GM18861 (cell line): Measurements from ENCODE around the gene BCL2L1.
"Not testable (repeated sequence)": the region's sequence is repeated elsewhere in the genome, so short reads cannot be mapped to it uniquely, and the experiment has no call there.

ENCODE experiments used
- ATAC-seq: cut with Tn5 transposase; IDR thresholded peaks from one replicate; pipeline ENCODE4 v1.9.1; 2021; ENCODE audit not compliant: unreplicated experiment

The BCL2L1 gene

DNA sequence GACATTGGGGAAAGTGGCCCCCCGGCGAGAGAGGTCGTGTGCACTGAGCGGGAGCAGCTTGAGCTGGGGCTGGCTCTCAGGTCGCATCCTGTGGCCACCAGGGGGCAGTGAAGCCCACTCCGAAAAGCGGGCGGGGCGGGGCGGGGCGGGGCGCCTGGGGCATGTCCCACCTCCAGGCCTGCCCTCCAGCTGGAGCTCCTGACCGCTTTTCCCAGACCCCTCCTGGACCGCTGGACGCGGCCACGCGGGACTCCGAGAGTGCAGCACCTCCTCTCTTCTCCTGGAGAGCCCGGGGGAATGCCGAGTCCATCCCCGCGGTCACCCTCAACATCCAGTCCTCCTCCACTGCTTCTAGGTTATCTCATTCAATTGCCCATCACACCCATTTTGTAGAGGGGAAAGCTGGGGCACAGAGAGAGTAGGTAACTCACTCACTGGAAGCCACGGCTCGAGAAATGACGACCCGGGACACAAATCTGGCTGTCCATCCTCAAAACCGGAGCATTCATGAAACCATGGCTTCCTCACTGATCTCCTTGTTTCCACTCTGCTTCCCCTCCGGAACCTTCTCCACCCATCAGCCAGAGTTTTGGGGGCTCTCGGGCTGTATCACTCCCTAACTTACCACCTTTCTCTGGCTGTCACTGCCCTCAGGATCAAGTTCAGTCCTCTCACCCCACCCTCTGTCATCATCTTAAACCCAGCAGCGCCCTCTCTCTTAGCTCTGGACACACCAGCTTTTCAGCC is 60.9 kb downstream of the BCL2L1 start:
- ATAC-seq: no peak

DNA sequence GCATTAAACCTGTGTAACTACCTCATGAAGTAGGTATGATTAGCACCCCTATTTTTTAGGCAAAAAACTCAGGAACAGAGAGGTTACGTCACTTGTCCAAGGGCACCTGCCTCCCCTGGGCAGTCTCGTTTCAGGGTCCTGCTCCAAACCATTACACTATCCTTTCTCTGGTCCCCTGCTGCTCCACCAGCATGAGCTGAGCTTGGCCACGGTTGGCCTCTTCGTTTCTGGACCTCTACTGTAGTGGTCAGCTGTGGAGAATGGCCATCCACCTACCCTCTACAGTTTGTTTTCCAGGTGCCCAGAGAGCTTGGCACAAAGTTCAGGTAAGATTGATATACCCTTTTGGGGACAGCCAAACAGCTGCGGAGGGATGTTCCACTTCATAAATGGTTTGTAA is 68.1 kb downstream of the BCL2L1 start:
- ATAC-seq: no peak

DNA sequence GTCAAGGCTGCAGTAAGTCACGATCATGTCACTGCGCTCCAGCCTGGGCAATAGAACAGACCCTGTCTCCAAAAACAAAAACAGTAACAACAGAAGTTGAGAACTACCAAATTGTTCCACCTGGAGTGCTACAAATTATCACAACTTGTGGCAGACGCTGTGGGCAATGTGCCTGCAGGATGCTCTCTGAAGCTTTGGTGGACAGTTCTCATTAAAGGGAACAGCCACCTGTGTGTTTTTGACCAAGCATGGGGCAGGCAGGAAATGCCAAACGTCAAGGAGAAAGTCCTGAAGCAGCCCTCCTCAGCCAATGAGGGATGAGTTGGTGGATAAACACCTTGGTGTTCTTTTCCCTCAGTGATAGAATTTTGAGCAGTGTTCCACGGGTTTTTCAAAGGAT is 69.1 kb downstream of the BCL2L1 start:
- no peak for ATAC-seq

DNA sequence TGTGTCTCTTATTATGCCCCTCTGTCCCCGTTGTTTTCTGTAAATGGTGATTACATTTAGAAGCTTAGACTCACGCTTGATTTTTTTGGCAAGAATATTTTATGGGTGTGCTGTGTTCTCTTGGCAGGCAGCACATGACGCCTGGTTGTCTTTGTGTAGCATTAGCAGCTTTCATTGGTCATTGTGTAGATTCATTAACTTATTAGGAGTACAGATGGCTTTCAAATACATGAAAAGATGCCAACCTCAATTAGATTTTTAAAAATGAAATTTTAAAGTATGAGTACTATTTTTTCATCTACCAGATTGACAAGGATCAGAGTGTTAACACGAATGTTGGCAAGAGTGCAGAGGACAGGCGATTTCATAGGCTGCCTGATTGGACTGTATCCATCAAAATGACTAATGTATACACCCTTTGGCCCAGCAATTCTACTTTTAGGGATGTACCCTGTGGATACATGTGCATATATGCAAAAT is 69.7 kb downstream of the BCL2L1 start:
- no peak for ATAC-seq

DNA sequence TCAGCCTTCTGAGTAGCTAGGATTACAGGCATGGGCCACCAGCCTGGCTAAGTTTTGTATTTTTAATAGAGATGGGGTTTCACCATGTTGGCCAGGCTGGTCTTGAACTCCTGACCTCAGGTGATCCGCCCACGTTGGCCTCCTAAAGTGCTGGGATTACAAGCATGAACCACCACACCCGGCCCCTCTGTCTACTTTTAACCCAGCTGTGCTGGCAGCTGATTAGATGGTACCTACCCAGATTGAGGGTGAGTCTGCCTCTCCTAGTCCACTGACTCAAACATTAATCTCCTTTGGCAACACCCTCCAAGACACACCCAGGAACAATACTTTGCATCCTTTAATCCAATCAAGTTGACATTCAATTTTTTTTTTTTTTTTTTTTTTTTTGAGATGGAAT is 74.6 kb downstream of the BCL2L1 start:
- ATAC-seq: not testable (repeated sequence)

DNA sequence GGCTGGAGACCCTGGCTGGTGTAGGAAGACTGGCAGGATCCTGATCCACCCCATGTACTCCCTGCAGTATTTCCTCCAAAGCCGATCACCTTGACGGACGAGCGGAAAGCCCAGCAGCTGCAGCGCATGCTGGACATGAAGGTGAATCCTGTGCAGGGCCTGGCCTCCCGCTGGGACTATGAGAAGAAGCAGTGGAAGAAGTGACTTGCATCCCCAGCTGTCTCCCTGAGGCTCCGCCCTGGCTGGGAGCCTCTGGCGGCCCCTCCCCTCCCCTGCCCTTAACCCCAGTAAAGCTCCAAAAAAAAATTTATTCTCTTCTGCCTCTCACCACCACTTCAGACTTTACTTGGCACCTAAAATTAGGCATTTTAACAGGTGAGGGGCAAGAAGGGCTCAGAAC is 78.0 kb downstream of the BCL2L1 start:
- no peak for ATAC-seq

DNA sequence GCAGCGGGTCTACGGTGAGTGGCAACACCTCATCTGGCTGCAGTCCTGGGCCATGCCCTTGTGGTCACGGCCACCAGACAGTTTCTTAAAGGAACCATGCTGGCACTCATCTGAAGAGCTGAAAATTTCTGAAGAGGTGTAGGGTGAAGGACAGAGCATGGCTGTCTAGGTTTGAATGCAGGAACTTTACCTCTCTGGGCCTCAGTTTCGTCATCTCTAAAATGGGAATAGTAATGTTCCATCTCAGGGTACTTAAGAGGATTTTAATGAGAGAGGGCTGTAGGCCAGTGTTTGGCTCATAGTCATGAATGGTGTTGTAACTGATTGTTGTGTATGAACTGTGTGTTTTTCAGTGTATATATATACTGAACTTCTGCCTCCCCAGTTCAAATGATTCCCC is 79.1 kb downstream of the BCL2L1 start:
- no peak for ATAC-seq

DNA sequence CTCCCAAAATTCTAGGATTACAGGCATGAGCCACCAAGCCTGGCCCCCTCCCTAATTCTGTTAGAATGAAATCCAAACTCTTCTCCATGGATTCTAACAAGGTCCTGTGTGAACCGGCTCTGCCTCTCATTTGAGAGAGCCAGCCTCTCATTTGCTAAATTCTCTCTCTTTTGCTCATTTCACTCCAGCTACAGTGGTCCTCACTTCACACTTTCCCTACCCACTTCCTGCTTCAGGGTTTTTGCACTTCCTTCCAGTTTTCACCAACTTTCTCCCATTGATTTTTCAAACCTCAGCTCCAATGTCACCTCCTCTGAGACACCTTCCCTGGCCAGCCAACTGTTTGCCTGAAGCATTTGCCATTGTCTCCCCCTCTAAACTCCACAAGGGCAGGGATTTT is 79.8 kb downstream of the BCL2L1 start:
- ATAC-seq: no peak

DNA sequence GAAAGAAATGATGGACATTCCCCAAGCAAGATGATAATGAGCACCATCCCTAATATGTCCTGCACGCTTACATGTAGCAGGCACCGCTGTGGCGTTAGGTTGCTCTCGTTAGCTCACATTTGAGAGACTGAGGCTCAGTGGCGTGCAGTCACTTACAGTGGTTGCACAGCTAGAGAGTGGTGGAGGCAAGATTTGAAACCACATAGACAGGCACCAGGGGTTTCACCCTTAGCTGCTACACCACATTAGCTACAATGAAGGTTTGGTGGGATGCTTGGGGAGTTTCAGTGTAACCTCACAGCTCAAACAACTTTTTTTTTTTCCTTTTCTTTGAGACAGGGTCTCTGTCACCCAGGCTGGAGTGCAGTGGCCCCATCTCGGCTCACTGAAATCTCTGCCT is 81.3 kb downstream of the BCL2L1 start:
- no peak for ATAC-seq

DNA sequence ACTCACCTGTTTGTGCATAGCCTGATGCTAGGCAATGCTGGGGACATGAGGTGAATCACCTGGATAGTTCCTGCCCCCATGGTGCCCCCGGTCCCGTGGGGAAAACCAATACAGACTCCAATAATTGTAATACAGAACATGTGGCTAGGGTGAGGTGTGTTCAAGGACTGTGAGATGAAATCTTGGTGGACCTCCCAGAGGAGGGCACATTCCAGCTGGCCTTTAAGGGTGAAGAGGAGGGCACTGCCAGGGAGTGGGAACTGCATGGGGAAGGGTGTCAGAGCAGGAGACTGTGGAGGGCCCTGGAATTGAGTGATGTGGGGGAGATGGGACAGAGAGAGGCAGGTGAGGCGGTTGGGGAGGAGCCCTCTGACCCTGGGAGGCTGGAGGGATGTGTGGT is 82.4 kb downstream of the BCL2L1 start:
- no peak for ATAC-seq

DNA sequence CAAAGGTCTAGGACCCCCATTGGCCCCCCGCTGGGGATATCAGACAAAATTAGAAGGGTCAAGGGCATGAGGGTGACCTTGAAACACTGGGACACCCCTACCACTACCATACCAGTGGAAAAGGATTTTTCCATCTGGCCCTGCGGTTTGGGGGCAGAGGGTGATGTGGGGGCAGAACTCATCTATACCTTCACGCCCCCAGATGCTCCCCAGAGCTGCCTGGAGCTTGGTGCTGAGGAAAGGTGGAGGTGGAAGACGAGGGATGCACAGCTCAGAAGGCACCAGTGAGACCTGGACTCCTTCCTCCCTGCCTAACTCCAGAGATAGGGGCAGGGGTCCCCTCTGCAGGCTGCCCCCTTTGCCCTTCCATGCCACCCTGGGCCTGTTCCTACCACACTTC is 83.9 kb downstream of the BCL2L1 start:
- ATAC-seq: no peak

DNA sequence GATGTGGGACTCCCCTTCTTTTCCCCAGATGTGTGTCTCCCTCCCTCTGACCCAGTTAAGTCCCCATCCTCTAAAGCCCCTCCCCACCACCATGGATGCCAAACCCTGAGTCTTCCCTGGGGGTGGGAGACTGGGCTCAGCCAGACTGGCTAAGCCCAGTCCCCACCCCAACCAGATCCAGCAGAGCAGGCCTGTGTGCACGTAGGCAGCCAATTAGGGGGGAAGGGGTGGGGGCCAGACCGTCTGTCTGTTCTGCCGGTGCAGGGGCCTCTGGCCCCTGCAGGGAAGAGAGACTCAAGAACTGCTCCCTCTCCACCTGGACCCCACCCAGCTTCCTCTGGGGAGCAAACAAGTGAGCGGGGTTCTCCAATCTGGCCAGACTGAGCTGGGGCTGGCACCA is 84.4 kb downstream of the BCL2L1 start:
- no peak for ATAC-seq

DNA sequence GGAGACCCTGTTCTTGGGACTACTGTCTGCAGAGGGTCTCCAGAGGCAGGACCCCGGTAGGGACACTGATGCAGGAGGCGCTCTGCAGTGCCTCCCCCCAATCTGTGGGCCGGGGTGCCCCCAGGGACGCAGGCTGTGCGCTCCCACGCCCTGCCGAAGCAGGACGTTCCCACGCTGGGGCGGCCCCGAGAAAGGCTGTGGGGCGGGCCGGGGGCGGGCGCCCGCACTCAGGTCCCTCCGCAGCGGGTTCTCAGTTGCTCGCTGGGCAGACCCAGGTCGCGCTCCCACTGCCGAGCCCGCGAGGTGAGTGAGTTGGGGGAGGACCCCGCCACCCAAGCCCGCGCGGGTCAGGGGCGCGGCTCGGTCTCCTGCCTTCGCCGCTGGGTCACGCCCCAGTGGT is 85.0 kb downstream of the BCL2L1 start, which contains the start of gene COX4I2:
TSS of gene COX4I2 (plus strand) at position 253 of the 400 bp plus-strand sequence. CDS start 1,106 bp downstream, outside the sequence.
- ATAC-seq: no peak

DNA sequence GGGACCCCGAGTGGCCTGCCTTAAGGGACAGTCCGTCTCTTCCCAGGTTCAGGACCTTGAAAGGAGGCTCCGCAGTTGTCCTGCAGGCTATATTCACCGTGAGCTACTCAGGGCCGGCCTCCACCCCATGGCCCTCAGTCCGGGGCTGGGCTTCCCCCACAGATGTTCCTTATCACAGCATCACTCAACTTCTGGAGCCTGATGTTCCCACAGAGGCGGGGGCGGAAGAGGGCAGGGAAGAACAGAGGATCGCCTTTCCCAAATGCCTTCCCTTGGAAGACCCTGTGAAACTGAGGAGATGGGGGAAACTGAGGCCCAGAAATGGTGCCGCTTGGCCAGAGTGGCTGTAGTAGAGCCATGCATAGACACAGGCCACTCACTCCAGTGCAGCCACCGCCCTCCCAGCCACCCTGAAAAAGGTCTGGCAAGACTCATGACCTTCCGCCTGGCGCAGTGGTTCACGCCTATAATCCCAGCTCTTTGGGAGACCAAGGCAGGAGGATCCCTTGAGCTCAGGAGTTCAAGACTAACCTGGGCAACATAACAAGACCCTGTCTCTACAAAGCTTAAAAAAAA is 89.2 kb downstream of the BCL2L1 start:
- no peak for ATAC-seq

DNA sequence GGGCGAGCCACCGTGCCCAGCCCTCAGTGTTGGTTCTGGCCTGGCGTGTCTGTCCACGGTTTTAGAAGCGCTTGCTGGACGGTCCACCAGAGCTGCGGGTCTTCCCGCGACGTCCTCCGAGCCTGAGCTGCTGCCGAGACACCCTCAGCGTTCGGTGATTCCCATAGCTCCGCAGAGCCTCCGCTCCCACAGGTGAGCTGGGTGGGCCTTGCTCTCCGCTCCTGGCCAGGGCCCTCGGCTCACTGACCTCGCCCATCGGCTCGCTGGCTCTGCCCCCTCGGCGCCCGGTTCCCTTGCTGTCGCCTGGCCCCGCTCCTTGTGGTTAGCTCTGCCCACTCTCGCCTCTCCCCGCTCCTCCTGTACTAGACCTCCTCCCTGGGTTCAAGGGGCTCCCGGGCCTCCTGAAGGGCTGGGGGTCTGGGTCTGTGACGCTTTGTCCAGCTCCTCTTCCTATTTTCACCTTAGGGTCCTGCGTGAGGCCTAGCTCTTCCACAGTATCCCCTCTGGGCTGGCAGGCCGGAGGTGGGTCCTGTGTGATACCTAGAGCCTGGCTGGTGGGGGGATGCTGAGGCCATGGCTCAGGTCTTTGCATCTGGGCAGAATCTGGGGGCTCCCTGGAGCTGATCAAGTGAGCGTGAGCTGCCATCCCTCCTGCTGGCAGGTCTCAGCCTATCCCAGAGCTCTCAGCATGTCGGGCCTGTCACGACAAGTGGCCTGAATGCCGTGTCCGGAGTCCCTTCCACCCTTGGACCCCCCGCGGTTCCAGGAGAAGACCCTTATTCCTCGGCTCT is 89.9 kb downstream of the BCL2L1 start:
- ATAC-seq: no peak

DNA sequence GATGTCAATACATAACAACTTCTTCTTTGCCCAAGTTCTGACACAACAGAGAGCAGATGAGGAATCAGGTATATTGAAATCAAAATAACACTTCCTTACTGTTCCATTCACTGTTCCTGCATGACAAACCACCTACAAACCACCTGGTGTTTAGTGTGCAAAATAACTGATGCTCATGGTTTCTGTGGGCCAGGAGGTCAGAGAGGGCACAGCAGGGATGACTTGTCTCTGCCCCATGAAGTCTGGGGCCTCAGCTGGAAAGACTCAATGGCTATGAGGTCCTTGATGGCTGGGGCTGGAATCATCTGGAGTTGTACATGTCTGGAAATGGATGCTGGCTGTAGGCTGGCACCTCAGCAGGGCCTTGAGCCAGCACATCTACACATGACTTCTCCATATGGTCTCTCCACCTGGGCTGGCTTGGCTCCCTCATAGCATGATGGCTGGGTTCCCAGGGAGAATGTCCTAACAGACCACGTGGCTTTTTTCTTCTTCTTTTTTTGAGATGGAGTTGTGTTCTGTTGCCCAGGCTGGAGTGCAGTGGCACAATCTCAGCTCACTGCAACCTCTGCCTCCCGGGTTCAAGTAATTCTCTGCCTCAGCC is 92.4 kb downstream of the BCL2L1 start:
- no peak for ATAC-seq

DNA sequence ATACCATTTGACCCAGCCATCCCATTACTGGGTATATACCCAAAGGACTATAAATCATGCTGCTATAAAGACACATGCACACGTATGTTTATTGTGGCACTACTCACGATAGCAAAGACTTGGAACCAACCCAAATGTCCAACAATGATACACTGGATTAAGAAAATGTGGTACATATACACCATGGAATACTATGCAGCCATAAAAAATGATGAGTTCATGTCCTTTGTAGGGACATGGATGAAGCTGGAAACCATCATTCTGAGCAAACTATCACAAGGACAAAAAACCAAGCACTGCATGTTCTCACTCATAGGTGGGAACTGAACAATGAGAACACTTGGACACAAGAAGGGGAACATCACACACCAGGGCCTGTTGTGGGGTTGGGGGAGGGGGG is 94.6 kb downstream of the BCL2L1 start:
- not testable (repeated sequence) for ATAC-seq

DNA sequence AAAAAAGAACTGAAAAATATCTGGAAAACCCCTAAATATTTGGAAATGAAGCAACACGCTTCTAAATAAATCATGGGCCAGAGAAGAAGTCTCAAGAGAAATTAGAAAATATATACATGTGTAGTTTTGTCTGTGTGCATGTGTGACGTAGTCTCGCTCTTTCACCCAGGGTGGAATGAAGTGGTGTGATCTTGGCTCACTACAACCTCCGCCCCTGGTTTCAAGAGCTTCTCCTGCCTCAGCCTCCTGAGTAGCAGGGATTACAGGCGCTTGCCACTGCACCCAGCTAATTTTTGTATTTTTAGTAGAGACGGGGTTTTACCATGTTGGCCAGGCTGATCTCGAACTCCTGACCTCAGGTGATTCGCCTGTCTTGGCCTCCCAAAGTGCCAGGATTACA is 96.1 kb downstream of the BCL2L1 start:
- not testable (repeated sequence) for ATAC-seq

DNA sequence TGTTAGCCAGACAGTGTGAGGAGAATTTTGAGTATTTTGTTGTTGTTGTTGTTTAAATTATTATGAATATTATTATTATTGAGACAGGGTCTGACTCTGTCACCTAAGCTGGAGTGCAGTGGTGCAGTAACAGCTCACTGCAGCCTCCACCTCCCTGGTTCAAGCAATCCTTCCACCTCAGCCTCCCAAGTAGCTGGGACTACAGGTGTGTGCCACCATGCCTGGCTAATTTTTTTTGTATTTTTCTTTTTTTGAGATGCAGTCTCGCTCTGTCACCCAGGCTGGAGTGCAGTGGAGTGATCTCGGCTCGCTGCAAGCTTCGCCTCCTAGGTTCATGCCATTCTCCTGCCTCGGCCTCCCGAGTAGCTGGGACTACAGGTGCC is 99.6 kb downstream of the BCL2L1 start:
- not testable (repeated sequence) for ATAC-seq

DNA sequence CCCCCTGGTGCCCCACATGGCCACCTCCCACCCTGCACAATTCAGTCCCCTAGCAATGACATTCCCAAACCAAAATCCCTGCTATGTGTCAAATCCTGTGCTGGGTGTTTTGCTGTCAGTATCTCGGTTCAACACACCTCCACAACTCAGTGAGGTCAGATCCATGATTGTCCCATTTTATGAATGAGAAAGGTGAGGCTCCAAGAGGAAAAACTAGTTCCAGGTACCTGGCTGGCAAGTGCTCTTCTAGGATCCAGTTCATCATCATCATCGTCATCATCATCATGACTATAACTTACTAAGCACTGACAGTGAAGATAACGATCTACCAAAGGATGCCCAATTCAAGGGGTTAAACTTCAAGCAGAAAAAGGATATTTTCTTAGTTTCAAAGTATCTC is 102.4 kb downstream of the BCL2L1 start:
- ATAC-seq: no peak

DNA sequence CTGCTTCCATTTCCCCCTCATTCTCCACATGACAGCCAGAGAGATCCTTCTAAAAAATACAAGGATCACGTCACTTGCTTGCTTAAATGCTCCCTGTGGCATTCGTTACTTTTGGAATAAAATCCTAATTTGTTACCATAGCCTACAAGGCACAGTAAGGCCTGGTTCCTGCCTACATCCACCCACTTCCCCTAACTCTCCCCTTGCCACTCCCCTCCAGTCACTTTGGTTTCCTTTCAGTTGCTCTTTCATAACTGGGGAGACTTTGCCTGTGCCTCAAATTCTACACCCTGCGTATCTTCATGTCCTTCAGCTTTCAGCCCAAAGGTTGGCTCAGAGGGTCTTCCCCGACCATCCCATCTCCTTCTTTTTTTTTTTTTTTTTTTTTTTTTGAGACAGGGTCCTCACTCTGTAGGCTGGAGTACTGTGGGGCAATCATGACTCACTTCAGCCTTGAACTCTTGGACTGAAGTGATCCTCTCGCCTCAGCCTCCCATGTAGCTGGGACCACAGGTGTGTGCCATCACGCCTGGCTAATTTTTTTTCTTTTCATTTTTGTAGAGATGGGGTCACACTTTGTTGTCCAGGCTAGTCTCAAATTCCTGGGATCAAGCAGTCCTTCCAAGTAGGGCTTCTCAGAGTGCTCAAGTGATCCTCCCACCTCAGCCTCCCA is 105.1 kb downstream of the BCL2L1 start:
- ATAC-seq: no peak
